Metanephros (tissue), 2 donors: ENCODE measurements around the gene TTL. TPM values are rescaled to one million over a fixed set of nuclear protein-coding genes. Genes with fewer than 3 reads are reported as not detected.

Experiments
- small RNA-seq: library from RNA; depleted of rRNA; stranded (forward); fragments of <200 nt; gene quantifications from one replicate; pipeline ENCODE3, GENCODE V24; 2014; ENCODE audit warnings: low replicate concordance
- total RNA-seq: library from RNA; depleted of rRNA; stranded (reverse); fragments of >200 nt; gene quantifications from one replicate; pipeline ENCODE4 v1.2.3, GENCODE V29; 2014

Gene TTL
- total RNA-seq, result 21.4 TPM

DNA sequence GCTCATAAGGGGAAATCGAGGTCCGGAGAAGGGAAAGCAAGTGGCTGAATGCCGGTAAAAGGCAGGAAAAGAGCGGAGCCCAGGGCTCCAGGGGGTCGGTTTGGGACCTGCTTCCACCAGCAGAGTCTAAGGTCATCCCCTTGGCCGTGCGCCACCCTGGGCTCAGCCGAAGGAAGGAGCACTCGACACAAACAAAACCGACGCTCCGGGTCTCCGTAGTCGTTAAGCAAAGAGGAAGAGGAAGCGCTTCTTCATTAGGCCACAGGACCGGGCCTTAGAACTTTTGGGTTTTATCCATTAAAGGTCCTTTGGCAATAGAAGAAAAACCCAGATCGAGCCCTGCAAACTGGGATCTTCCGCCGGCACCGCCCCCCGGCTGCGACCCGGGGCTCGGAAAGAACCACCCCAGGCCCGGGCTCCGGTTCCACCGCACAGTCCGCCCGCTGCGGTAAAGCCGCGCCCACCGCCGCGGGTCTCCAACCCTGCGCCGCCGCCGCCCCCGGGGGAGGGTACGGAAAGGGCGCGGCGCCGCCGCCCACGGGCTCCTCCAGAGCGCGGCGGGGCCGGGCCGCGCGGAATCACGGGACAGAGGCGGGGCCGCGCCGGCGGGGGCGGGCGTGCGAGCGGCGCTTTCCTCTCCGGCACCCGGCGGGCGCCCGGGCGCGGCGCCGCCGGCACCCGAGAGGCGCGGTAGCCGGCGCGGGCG, at the start of gene TTL:
Gene TTL, plus strand, starts transcription at position 629 of the 706 bp plus-strand sequence. CDS start 189 bp downstream, outside the sequence.

DNA sequence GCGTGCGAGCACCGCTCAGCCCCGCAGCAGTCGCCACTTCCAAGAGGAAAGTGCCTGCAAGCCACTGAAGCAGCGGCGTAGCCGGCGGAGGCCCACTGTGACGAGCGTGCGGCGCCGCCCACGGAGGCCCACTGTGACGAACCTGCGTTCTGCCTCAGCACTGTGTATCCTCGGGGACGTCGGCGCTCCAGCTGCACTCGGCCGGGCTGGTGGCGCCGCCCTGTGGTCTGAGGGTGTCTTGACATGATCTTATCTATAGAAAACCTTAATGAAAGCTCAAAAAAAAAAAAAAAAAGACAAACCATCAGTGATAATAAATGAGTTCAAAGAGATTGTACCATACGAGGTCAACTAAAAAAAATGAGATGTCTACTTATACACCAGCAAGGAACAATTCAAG, 48.5 kb upstream of the TTL start, which contains the start of gene RGPD8:
Gene RGPD8, minus strand, starts transcription at position 166 of the 400 bp plus-strand sequence. CDS start 192 bp downstream, outside the sequence.

DNA sequence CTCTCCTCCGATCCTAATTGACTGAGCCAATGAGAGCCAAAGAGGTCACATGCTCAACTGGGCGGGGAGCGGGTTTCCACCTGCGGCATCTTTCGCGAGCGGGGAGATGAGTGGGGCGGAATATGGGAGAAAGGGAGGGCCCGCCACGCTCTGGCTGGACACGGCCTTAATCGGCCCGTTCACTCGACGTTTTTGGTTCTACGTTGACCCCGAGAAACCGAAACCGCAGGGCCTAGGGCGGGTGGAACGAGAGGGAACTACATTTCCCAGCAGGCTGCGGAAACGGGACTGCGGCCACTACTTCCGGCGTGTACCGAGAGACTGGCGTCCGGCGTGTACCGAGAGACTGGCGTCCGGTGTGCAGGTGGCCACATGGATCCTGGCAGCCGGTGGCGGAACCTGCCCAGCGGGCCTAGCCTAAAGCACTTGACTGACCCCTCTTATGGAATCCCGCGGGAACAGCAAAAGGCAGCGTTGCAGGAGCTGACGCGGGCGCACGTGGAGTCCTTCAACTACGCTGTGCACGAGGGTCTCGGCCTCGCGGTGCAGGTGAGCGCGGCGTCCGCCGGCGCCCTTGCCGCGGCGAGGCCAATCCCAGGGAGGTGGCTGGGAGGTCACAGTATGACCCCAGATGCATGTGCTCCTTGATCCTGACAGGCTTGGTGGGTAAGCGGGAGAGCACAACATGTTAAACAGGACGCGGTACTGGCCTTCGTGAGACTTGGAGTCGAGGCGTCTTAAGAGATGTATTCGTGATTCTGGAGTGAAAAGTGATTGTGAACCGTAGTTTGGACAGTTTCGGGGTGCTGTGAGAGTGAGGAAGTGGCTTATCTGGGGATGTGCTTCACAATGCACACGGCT, 60.4 kb downstream of the TTL start, which contains the start of gene POLR1B:
Gene POLR1B, plus strand, starts transcription at position 343 of the 861 bp plus-strand sequence. Its CDS starts 30 bp downstream, at position 373.

DNA sequence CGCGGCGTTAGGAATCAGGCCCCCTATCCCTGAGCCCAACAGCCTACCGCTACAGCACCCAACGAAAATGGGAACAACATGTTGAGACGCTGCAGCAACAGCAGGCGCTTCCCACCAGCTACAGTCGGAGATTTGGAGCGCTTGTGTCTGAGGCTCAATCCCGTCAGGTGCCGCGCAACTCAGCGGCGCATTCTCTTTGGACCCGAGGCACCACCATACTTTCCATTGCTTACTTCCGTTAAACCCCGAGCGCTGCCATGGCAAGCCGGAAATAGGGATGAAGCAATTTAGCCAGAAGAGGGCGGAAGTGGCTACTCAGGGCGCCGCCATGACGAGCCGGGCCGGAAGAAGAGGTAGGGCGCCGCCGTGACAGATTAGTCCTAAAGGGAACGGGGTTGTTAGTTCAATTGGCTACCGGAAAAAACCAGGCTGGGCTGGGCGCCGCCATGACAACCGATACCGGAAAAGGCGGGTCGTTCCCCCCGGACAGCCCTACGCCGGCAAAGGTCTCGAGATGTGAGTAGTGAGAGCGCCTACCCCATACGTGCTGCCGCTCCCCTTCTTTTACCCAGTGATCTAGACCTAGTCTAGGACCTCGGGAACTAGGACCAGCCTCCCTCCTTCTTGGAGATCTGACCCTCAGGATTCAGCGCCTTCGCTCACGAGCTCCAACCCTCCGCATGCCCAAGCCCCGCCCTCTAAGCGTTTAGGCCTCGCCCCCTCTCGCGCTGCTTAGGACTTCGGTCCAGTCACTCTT, 102.4 kb downstream of the TTL start, which contains the start of gene CHCHD5:
Gene CHCHD5, plus strand, starts transcription at position 476 of the 757 bp plus-strand sequence. Its CDS starts 39 bp downstream, at position 515.

Small RNA genes within 50 kb of the gene (small RNA-seq; reads per million reads assigned to genes)
- not detected for gene RF00019

Other genes with a start within 250 kb of the TTL start
- gene ZC3H8, start 227.1 kb upstream of the TTL start, total RNA-seq, result 15.4 TPM
- gene ZC3H6, start 206.6 kb upstream of the TTL start, total RNA-seq, result 12.8 TPM
- gene RGPD8, start 48.5 kb upstream of the TTL start, total RNA-seq, result 20.2 TPM
- gene POLR1B, start 60.3 kb downstream of the TTL start, total RNA-seq, result 23.8 TPM
- 23.1 TPM for gene CHCHD5, start 102.5 kb downstream of the TTL start, total RNA-seq
- 52.1 TPM for gene SLC20A1, start 163.8 kb downstream of the TTL start, total RNA-seq
- gene NT5DC4, start 238.9 kb downstream of the TTL start, total RNA-seq, result not detected